ENCODE data around the gene GPR21. TPM values are rescaled to one million over a fixed set of nuclear protein-coding genes. Genes with fewer than 3 reads are reported as not detected.

Gene GPR21
- total and polyA plus RNA-seq, 2 of the 13 experiments (the other 11 are each of a cell fraction or from before 2014, with no cell fraction given), result 0.29 to 0.32 TPM

DNA sequence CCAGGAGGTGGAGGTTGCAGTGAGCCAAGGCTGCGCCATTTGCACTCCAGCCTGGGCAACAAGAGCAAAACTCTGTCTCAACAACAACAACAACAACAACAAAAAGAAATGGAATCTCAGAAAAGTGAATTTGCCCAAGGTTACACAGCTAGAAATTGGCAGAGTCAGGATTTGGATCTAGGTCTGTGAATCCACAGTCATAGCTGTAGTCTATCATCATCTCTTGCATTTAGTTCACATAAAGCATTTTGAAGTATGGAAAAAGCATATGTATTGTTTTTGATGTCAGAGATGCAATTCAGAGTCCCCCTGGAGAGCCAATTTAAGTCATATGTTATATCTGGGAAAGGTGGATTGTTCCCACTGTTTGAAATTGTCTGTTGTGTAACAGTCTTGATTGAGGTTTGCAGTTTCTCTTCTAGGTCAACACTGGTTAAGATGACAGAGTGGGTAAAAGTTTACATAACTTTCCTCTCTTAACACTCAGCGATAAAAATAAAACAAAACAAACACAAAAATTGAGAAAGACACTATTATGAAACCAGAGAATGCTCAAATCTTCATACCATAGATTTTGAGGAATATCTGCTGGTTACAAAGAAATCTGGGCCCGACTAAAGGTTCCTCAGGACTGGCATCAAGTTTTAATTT lies 21.5 kb upstream of the GPR21 start (continued):
- TF ChIP-seq SRY (CRISPR knock-in tag; IDR thresholded peaks at IDR 0.05) (no peak), U2AF2 (IDR thresholded peaks at IDR 0.05; ENCODE audit: low read depth, low read length) (no peak), FOXJ3 (CRISPR knock-in tag; IDR thresholded peaks at IDR 0.05; ENCODE audit: borderline replicate concordance) (peak; percentile 84; the same call in 1 of the 2 replicates), ZFAT (CRISPR knock-in tag; conservative IDR thresholded peaks at IDR 0.05) (no peak), ZFP37 (CRISPR knock-in tag; IDR thresholded peaks at IDR 0.05; ENCODE audit: borderline replicate concordance) (no peak), ZNF251 (CRISPR knock-in tag; IDR thresholded peaks at IDR 0.05) (no peak), RAD51 (IDR thresholded peaks at IDR 0.05; ENCODE audit: borderline replicate concordance) (no peak), ZNF224 (CRISPR knock-in tag; IDR thresholded peaks at IDR 0.05) (no peak), ZNF569 (CRISPR knock-in tag; IDR thresholded peaks at IDR 0.05; ENCODE audit: borderline replicate concordance) (no peak), HMG20A (CRISPR knock-in tag; IDR thresholded peaks at IDR 0.05; ENCODE audit: borderline replicate concordance) (peak; percentile 89; the same call in 1 of the 2 replicates), KLF12 (CRISPR knock-in tag; IDR thresholded peaks at IDR 0.05; ENCODE audit: borderline replicate concordance) (no peak), SRSF1 (optimal IDR thresholded peaks at IDR 0.05; ENCODE audit: low read depth, low read length) (no peak), TERF1 (CRISPR knock-in tag; IDR thresholded peaks at IDR 0.05) (no peak), HHEX (CRISPR knock-in tag; IDR thresholded peaks at IDR 0.05) (peak; percentile 40; the same call in 1 of the 2 replicates), PRDM4 (CRISPR knock-in tag; IDR thresholded peaks at IDR 0.05; ENCODE audit: borderline replicate concordance) (no peak), ZNF562 (CRISPR knock-in tag; IDR thresholded peaks at IDR 0.05; ENCODE audit: borderline replicate concordance) (no peak), CENPX (CRISPR knock-in tag; IDR thresholded peaks at IDR 0.05) (no peak)
- TF ChIP-seq, protein P1, sequence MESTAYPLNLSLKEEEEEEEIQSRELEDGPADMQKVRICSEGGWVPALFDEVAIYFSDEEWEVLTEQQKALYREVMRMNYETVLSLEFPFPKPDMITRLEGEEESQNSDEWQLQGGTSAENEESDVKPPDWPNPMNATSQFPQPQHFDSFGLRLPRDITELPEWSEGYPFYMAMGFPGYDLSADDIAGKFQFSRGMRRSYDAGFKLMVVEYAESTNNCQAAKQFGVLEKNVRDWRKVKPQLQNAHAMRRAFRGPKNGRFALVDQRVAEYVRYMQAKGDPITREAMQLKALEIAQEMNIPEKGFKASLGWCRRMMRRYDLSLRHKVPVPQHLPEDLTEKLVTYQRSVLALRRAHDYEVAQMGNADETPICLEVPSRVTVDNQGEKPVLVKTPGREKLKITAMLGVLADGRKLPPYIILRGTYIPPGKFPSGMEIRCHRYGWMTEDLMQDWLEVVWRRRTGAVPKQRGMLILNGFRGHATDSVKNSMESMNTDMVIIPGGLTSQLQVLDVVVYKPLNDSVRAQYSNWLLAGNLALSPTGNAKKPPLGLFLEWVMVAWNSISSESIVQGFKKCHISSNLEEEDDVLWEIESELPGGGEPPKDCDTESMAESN (CRISPR knock-in tag; conservative IDR thresholded peaks at IDR 0.05), result no peak
- TF ChIP-seq, protein P2, sequence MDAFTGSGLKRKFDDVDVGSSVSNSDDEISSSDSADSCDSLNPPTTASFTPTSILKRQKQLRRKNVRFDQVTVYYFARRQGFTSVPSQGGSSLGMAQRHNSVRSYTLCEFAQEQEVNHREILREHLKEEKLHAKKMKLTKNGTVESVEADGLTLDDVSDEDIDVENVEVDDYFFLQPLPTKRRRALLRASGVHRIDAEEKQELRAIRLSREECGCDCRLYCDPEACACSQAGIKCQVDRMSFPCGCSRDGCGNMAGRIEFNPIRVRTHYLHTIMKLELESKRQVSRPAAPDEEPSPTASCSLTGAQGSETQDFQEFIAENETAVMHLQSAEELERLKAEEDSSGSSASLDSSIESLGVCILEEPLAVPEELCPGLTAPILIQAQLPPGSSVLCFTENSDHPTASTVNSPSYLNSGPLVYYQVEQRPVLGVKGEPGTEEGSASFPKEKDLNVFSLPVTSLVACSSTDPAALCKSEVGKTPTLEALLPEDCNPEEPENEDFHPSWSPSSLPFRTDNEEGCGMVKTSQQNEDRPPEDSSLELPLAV (CRISPR knock-in tag; conservative IDR thresholded peaks at IDR 0.05; ENCODE audit: low read depth), result no peak
